HG03565 (cell line): ENCODE results near the gene PDHX.
"Not testable (repeated sequence)": the region's sequence is repeated elsewhere in the genome, so short reads cannot be mapped to it uniquely, and the experiment has no call there.

ENCODE experiments used
- ATAC-seq: cut with Tn5 transposase; IDR thresholded peaks from one replicate; pipeline ENCODE4 v1.9.1; 2021; ENCODE audit warnings: mild to moderate bottlenecking, moderate library complexity; ENCODE audit not compliant: unreplicated experiment

The PDHX gene

DNA sequence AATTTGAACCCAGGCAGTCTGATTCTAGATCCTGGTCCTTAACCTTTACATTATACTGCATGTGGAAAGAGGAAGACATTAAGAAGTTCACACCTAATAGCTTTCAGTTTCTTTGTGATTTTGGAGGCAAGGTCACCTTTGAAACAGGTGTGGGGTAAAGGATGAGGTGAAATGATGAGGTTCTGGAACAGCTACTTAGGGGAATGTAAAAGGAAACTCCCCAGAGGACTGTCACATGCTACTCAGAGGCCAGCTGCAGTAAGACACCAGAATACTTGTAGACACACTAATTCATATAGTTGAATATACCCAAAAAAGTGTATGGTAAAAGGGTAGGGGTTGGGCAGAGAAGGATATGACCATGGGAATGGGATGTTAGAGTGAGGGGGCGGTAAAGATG lies 5.6 kb upstream of the PDHX start:
- no peak for ATAC-seq

DNA sequence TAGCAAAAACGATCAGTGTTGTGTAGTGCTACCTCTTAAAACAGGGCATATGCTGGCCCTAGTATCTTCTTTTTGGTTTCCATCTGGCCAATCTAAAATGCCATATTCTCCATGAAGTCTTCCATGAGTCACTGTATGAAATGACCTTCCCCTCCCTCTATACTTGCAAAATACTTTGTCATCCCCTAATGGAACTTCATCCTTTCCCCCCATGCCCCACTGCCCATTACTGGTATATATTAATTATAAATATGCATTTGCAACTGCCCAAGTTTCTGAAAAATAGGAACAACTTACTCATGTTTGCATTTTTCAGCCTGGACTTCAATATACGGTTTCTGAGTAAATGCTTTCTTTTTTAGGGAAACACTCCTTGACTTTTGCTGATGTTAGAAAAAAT lies 4.7 kb upstream of the PDHX start:
- no peak for ATAC-seq

DNA sequence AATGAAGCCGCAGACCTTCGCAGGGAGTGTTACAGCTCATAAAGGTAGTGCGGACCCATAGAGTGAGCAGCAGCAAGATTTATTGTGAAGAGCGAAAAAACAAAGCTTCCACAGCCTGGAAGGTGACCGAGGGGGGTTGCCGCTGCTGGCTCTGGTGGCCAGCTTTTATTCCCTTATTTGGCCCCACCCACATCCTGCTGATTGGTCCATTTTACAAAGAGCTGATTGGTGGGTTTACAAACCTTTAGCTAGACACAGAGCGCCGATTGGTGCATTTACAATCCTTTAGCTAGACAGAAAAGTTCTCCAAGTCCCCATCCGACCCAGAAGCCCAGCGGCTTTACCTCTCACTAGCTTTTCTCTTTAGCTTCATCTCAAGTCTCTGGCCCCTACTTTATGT lies 2.9 kb upstream of the PDHX start:
- not testable (repeated sequence) for ATAC-seq

DNA sequence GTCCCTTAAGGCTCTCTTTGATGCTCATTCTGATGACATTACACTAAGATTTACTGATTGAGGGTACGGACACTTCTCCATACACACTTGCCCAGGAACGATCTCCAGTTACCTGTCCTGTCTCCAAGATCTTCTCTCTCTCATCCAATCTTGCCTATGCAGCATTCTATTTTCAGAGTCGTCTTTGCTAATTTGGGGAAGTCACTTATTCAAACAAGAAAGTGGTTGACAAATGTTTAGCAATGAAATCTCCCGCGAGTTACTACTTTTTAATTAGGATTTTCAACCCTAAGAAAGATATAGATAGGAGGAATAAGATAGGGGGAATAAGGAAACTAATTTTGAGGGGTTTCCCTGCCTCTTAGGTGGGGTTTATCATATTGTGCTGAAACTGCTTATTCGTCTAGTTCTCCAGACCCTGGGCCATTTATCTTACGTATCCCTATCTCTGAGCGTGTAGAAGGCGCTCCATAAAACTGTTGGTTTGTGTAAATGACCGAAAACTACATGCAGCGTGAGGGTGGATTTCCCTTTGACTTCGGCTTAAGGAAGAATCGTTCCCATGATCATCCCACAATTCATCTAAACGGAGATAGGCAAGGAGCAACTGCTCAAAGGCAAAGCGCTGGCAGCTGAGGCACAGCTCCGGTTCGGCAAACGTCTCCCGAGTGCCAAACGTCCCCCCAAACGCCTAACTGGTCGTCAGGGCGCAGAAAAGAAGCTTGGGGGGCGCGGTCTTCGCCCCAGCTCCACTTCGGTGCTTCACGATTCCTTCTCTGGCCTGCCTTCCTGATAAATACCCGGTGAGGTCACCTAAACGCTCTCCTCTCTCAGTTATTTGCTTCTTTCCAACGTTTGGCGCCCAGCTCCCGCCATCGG lies 1.0 kb upstream of the PDHX start:
- ATAC-seq = no peak

DNA sequence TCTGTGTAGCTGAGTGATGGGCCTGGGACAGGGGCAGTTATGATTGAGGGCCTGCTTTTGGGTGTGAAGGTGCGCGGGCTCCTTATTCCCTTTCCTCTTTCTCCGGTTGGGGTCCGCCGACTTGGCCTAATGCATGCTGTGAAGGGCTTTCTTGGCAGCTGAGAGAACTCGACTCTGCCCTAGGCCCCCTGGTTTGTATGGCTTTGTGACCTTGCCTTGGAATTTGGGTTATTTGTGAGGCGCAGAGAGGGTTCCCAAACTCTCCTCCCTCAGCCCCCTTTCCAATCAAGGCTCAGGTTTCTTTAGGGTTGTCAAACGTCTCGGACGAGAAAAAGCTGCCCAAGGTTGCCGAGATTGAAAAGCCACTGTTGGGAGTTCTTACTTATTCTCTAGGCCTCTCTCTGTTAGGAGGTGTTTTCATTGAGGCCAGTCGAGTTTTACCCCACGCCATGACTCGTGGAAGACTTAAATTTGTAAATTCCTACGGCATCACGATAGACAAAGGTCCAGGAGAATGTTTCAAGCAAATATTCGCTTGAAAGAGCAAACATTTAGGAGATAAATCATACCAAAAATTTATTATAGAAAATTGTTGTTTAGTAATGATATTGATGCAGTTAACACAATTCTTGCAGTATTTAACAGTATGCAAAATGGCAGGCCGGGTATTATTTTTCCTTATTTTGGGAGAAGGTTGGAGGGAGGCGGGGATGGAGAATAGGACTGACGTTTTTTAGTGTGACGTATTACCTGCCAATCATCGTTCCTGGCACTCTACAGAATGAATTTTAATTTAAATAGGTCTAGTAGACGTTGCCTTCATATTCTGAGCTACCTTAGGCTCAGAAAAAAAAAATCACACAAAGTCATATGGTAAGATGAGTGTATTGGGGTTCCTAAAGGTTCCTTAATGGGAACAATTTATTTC lies 689 bp downstream of the PDHX start:
- ATAC-seq = peak; percentile 7

DNA sequence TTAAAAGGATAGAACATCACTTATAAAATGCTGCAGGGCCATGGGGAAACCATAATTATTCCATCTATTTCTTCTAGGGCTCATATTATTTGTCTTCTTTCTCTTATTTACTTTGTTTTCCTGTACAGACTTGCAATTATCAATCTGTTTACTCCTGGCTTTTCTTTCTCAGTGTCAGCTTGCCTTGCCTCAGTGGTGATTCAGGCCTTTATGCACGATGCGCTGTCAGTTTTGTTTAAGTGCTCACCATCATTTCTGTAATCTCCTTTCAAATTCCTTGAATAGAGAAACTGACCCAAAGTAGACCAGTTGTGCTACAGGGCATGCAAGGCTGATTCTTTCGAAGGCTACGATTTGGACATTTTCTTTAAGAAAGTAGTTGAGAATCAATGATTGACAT lies 4.7 kb downstream of the PDHX start:
- no peak for ATAC-seq

DNA sequence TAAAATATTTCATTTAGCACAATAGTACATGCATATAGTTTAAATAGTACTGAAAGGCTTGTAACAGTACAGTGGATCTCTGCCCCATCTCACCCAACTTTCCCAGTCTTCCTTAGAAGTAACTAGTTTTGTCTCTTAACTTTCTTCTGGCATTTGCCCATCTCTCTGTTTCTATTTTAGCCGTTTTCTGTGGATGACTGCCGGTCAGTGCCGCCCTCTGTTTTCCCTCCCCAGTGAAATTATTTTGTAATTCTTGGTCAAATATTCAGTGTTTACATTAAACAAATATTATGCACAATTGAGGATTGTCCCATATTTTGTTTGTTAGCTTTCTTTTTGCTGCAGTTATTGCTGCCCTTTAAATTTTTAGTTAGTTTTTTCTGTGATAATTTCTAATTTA lies 8.3 kb downstream of the PDHX start:
- ATAC-seq = no peak

DNA sequence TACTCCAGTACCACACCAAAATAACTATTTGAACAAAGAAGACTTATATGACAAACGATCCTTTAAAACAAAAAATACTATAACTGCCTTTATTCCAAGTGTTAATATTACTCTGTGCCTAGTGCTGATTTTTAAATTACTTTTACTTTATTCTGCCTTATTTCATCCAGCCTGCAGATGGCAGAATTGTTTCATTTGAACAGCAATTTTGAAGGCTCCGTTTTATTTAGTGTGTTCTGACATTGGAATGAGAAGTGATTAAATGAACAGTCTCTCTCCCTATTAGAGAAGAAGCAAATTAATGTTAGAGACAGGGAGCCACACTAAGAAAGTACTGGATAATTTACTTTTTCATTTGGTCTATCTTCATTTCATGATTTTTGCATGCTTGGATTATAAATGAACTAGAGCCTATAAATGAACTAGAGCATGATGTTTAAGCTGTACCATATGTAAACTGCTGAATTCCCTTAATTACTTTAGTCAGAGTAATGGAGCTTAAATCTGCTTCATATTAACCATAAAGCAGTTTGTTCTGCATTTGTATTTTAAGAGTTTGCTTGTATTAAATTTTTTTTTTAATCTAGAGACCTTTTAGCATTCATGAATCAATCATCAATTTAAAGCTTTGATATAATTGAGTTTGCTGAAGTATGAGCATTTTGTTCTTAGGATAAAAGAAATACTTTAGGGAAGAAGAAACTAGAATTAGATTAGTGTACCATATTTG lies 9.8 kb downstream of the PDHX start:
- no peak for ATAC-seq

DNA sequence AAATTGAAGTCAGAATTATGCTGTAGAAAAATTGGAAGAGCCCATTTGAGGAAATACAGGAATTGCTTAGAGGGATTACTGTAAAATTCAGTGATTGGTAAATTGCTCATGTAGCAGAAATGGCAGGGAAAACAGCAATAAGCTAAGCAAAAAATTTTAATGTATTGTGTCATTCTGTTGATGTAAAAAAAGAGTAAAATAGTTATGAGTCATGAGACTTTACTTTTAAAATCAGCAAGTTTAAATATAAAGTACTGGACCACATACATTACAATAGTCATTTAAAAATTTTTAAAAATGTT lies 10.4 kb downstream of the PDHX start:
- ATAC-seq = no peak

DNA sequence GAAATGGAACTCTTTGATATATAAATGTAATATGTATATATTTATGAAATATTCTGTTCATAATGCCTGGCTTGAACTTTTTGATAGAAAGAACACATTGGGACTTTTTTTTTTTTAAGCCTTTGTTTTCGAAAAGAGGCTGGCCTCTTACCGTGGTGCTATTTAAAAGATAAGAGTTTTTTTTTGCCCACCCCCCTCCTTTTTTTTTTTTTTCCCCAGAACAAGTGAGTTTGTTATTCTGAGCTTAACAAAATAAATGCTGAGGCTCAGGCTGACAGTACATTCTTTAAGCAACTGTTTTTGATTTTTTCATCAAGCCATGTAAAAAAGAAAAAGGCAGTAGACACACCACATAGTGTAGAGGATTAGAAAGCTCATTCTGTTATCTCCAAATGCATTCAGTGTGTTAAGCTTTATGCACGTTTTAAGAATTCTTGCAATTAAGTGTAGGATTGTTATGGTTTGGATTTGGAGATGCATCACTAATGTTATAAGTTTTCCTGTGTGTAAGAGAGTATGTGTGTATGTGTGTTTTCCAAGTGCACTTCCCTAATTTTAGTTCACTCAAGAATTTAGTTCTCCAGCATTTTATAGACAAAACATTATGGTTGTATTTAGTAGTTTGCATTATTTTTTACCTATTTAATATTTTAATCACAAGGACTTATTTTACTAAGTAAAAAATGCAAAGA lies 12.0 kb downstream of the PDHX start:
- no peak for ATAC-seq

DNA sequence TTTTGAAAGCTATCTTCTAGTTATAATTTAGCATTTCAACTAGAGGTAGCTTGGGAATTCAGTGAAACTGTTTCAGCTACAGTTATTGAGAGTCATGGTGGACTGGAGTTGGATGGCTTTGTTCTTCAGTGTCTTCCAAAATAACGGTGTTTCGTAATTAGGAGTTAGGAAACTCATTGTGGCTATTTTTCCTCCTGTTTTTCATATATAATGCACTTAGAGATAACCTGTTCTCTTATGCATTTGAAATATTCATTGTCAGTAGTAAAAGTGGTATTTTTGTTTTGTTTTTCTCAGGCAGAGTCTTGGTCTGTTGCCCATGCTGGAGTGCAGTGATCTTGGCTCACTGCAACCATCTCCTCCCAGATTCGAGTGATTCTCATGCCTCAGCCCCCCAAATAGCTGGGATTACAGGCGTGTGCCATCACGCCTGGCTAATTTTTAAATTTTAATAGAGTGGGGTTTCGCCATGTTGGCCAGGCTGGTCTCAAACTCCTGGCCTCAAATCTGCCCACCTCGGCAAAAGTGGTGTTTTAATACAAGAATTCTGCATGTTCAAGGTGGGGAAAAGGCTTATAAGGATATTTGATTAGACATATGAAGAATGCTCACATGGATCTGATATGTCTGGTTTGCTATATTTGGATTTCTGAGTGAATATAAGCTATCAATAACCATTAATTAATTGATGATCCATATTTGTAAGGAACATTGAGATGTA lies 12.7 kb downstream of the PDHX start:
- no peak for ATAC-seq

DNA sequence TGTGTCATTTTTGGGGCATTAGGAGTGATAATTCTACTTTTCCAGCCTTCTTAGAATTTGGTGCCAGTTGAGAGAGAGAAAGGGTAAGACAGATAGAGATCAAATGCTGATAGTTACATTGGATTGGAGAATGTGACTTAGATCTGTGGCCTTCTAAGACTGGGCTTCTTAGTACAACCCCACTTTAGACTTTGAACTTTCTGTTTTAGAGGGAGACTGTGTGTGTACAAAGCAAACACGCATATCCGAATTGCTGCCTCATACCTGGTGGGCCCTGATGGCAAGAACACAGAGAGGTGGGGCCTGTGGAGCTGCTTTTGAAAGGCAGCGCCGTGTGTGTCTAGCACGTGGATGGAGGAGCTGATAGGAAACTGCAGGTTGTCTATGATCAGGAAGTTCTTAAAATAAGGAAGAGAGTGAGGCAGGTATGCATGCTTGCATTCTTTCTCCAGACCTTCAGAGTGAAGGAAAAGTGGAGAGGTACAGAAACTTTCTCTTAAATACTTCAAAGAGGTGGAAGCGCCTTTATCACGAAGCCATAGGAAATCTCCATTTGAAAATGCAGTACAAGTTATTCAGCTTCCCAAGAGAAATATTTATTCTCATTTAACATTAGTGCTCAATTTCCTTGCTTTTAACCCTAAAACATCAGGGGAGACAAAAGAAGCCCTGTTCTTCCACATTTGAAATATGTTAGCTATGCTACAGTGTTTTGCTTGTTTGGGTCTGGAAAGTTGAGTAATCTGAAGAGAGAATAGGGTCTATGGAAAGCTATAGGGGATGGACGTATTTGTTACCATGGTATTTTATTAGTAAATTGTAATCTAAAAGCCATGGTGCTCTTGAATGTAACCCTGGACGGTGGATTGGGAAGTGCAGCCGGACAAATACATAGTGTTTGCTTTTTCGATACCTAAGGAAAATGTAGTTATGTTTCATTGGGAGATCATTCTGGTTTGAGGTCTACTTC lies 13.7 kb downstream of the PDHX start:
- ATAC-seq = no peak

DNA sequence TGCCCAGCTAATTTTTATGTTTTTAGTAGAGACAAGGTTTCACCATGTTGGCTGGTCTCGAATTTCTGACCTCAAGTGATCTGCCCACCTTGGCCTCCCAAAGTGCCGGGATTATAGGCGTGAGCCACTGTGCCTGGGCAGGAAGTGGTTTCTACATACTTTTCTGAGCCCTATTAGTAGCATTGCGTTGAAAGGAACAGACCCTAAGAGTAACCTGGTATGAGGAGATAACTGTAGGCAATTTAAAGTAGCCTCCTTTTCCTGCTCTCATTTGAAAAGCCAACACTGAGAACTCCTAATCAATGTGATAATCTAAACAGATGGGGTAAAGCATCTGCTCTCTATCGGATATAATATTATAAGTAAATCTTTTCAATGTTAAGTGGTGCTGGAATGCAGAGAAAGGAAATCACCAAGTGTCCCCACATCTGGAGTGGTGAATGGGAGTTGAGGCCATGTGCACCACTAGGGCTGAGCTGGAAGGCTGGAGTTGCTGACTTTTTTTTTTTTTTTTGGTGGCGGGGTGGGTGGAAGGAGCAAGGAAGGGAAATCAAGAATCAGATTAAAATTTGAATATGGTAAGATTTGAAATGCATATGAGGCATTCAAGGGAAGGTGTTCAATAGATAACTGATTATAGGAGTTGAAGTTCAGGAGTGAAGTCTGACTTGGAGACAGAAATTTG lies 20.7 kb downstream of the PDHX start:
- ATAC-seq = no peak

DNA sequence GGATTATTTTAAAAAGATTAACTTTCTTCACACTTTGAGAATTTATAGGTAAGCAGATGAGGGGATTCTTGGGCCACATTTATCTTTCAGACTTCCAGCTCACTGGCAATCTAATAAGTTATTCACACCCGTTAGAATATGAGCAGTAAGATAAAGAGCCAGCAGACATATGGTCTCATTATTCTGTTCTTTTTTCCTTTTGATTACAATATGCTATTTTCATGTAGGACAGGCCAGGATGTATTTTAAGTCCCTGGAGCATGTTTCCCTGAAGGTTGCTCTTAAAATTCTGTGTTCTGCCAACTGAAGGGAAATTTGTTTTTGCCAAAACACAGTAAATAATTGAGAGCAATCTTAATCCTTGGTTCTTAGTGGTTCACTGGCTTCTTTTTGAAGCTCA lies 22.2 kb downstream of the PDHX start:
- no peak for ATAC-seq

DNA sequence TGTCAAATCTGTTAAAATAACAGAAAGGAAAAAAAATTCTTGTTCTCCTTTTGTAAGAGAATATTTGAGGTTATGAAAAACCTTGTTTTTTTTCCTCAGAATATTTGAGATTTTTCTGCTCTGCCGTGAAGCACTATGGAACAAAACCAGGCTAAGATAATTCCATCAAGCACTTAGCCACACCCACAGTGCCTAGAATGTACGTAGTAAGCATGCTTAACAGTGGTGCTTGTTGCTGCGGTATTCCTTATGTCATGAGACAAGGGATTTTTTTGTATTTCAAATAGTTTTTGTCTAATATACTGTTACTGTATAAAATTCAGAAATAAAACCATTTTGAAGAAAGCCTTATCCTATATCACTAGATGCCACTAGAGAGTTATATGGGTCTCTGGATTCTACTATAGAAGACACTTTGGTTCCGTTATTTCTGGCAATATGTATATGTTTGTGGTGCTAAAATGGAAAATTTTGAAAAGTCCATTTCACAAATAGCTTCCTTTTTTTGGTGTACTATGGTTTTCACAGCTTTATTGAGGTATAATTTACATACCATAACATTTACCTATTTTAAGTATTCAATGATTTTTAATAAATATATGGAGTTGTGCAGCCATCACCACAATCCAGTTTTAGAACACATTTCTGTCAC lies 23.7 kb downstream of the PDHX start:
- ATAC-seq = no peak

DNA sequence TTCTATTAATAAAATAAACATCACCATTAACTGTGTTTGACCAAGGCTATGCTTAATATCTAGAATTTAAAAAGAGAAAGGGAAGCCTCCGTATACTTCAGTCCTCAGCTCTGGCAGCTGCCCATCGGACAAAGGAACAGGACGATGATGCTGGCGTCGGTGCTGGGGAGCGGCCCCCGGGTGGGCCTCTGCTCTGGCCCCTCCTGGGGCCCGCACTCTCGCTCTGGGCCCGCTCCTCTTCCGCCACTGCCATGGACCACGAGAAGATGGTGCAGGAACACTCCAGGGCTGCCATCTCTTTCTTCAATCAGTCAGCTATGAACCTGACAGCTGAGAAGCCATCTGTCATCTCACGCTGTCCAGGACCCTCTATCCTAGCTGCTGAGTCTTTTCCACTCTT lies 25.3 kb downstream of the PDHX start:
- ATAC-seq = no peak

DNA sequence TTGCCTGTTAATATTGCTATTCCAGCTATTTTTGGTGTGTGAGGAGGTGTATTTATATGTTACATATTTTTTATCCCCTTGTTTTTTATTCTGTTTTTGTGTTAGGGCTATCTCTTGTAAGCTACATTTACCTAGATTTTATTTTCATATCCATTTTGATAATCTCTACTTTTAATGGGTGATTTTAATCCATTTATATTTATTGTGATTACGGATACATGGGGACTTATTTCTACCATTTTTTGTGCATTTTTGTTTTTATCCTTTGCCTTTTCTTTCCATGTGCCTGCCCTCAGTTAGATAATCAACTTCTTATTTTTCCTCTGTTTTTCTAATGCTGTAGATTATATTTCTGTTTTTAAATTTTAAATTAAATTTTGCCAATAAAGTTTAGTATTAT lies 28.3 kb downstream of the PDHX start:
- ATAC-seq = no peak

DNA sequence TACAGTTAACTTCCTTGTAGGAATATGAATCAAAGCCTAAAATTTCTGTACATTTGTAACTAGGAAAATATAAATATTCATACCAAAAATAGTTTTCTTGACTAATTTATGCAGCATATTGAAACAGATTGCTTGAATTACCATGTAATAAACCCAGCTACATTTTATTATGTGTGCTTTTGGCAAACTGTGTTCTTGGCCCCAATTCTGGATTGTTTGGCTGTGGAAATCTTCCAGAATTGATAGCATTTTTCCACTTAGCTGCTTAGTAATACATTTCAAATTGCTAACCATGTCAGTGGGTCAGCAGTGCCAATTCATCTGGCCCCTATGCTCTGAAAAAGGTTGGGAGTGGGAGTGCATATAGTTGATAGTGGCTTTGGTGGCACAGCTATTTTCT lies 32.3 kb downstream of the PDHX start:
- no peak for ATAC-seq
